GM18511 (cell line): ENCODE results near the gene TEKTIP1.
"Not testable (repeated sequence)": the region's sequence is repeated elsewhere in the genome, so short reads cannot be mapped to it uniquely, and the experiment has no call there.

Source experiments
- ATAC-seq: cut with Tn5 transposase; IDR thresholded peaks from one replicate; pipeline ENCODE4 v1.9.1; 2021; ENCODE audit warnings: mild to moderate bottlenecking, moderate library complexity; ENCODE audit not compliant: unreplicated experiment

Gene TEKTIP1

GRCh38 chr19:3556423-3556977 is 17.5 kb downstream of the TEKTIP1 start:
- ATAC-seq: no peak

- peak; percentile 21 for ATAC-seq
Measured at GRCh38 chr19:3556978-3557460, 18.0 kb downstream of the TEKTIP1 start.

GRCh38 chr19:3557461-3558248 is 18.7 kb downstream of the TEKTIP1 start, which contains the start of gene MFSD12:
MFSD12 (minus strand) TSS chr19:3557586; CDS start chr19:3557403, 183 bp downstream.
- peak; percentile 93 for ATAC-seq

GRCh38 chr19:3563709-3564524 is 24.9 kb downstream of the TEKTIP1 start:
- no peak for ATAC-seq

- no peak for ATAC-seq
Measured at GRCh38 chr19:3565139-3565538, 26.2 kb downstream of the TEKTIP1 start.

GRCh38 chr19:3570042-3570441 is 31.1 kb downstream of the TEKTIP1 start:
- not testable (repeated sequence) for ATAC-seq

GRCh38 chr19:3570606-3571011 is 31.6 kb downstream of the TEKTIP1 start:
- ATAC-seq: no peak

- peak; percentile 91 for ATAC-seq
Measured at GRCh38 chr19:3572132-3572854, 33.3 kb downstream of the TEKTIP1 start.

- ATAC-seq: peak; percentile 6
Measured at GRCh38 chr19:3572855-3573161, 33.8 kb downstream of the TEKTIP1 start, which contains the start of gene HMG20B. HMG20B (plus strand) TSS chr19:3572944; CDS start chr19:3573310, 366 bp downstream.

GRCh38 chr19:3573162-3573857 is 34.3 kb downstream of the TEKTIP1 start:
- ATAC-seq: peak; percentile 16

GRCh38 chr19:3573858-3574637 is 35.1 kb downstream of the TEKTIP1 start:
- ATAC-seq: no peak

- ATAC-seq: no peak
Measured at GRCh38 chr19:3575260-3575741, 36.3 kb downstream of the TEKTIP1 start.

GRCh38 chr19:3575949-3576673 is 37.1 kb downstream of the TEKTIP1 start:
- no peak for ATAC-seq

GRCh38 chr19:3576696-3577443 is 37.9 kb downstream of the TEKTIP1 start:
- no peak for ATAC-seq

GRCh38 chr19:3577723-3578344 is 38.9 kb downstream of the TEKTIP1 start:
- ATAC-seq: no peak

GRCh38 chr19:3578390-3578789 is 39.4 kb downstream of the TEKTIP1 start:
- ATAC-seq: no peak

- no peak for ATAC-seq
Measured at GRCh38 chr19:3580156-3580934, 41.4 kb downstream of the TEKTIP1 start.
